GM12891 (cell line): ENCODE results near the gene TSC22D1.

ENCODE experiments used
- PAX5 ChIP-seq: IDR thresholded peaks from 2 replicates; pipeline ENCODE4 v1.6.1; 2011; ENCODE audit warnings: low read length, moderate library complexity, mild to moderate bottlenecking; ENCODE audit not compliant: insufficient read depth, severe bottlenecking
- POLR2A ChIP-seq: IDR thresholded peaks from 2 replicates; pipeline ENCODE4 v1.6.1; 2011; ENCODE audit warnings: low read depth, low read length, control low read depth
- POLR2AphosphoS5 ChIP-seq: IDR thresholded peaks from 2 replicates; pipeline ENCODE4 v1.6.1; 2011; ENCODE audit warnings: low read depth, low read length, control low read depth
- POU2F2 ChIP-seq: IDR thresholded peaks from 2 replicates; pipeline ENCODE4 v1.6.1; 2011; ENCODE audit warnings: low read depth, mild to moderate bottlenecking, control low read depth, low read length, moderate library complexity
- SPI1 ChIP-seq: IDR thresholded peaks from 2 replicates; pipeline ENCODE4 v1.6.1; 2011; ENCODE audit warnings: low read depth, low read length, control low read depth
- TAF1 ChIP-seq: IDR thresholded peaks from 2 replicates; pipeline ENCODE4 v1.6.1; 2011; ENCODE audit warnings: low read depth, low read length, control low read depth

DNA sequence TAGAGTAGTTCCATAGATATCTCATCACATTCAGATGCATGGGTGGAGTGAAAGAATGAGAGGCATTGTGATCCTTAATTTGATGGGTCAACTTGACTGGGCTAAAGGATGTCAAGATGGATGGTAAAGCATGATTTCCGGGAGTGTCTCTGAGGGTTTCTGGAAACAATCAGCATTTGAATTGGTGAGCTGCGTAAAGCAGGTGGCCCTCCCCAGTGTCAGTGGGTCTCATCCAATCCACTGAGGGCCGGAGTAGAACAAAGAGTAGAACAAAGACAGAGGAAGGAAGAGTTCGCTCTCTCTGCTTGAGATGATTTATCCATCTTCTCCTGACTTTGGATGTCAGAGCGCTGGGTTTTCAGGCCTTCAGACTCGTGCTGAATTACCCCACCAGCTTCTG lies 159.4 kb downstream of the TSC22D1 start:
- TF ChIP-seq POLR2AphosphoS5 = no peak
- no peak for TF ChIP-seq POU2F2
- no peak for TF ChIP-seq TAF1
- no peak for TF ChIP-seq POLR2A
- no peak for TF ChIP-seq PAX5
- TF ChIP-seq SPI1 = no peak
